HG02571 (cell line): Measurements from ENCODE around the gene HSF5.

Experiments
- ATAC-seq: cut with Tn5 transposase; IDR thresholded peaks from one replicate; pipeline ENCODE4 v1.9.1; 2021; ENCODE audit warnings: mild to moderate bottlenecking, moderate library complexity; ENCODE audit not compliant: unreplicated experiment

HSF5 gene

GRCh38 chr17:58371300-58371950, 116.8 kb downstream of the HSF5 start:
- ATAC-seq: no peak

GRCh38 chr17:58370716-58371115, 117.5 kb downstream of the HSF5 start:
- ATAC-seq: no peak

- no peak for ATAC-seq
These were observed 117.9 kb downstream of the HSF5 start for GRCh38 chr17:58370309-58370708.
